Activated CD4-positive, CD25-positive, alpha-beta regulatory T cell treated with anti-CD3 and anti-CD28 coated beads, Interleukin-2, amount 50 U/mL, for 24 hours (primary cell): Measurements from ENCODE around the gene JAG1.

ENCODE experiments used
- ATAC-seq, 2 donors: fragments of 150-1000 bp; cut with Tn5 transposase; one replicate each; pipeline ENCODE4 v1.10.0; 2021; ENCODE audit warnings: mild to moderate bottlenecking in 1 of 2, moderate library complexity in 1 of 2

The JAG1 gene

DNA sequence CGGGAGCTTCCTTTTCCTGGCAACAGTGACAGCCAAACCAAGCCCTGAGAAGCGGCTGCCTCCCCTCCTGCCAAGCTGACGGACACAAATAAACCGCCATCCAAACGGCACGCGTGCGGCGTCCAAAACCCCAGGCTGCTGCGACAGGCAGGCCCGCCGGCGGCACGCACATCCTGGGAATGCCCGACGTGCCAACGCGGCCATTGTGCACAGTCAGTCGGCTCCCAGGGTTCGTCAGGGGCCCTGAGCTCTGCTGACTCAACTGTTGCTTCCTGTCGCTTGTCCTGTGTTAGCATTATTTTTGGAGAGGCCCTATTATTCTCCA, 6.8 kb downstream of the JAG1 start:
- no peak for ATAC-seq

DNA sequence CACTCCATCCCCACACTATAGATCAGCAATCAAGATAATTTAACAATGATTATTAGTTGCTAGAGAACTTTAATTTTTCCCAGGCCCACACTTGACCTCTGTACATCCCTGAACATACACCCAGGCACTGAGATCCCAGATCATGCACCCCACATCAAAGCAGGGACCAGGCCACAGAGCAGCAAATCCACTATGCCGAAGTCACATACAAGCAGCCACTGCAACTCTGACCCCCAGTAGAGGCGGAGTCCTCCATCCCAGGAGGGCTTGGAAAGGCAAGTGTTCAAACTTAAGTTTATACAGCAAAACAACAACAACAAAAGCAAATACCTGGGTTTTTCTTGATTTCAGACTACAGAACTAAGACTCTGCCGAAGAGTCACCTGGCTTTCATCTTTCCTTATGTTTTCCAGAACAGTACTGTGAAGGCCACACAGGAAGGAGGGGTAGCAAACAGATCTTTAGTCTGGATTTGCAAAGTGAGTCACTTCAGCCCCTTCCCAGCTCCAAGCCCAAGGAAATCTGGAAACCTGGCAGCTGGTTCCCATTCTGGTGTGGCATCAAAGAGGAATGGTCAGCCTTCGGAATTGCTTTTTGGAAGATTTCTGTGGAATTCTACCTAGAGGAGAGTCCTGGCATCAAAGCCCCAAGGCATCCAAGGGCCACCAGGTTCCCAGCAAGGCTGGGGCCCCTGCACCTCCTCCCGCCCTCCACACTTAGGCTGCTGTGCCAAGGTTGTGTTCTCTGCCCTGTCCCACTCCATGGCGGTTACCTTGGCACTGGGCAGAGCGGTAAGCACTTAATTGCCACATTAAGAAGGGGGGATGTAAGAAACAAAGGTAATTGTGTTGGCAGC, 7.3 kb downstream of the JAG1 start:
- ATAC-seq: no peak

DNA sequence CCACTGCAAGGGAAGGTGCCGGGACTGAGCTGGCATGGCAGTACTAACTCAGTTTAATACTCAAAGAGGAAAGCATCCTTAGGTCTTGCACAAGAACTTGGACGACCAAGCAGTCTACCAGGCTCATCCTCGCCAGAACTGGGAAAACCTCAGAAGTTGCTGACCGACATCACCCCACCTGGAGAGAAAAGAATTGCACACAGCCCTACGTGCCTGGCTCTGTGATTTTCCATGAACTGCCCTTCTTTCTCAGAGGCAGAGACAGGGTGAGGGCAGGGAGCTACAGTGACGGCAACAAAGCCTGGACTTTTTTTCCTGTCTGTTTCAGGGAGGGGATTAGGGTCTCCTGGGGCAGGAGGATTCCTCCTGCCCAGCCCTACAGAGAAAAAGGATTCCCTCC, 8.0 kb downstream of the JAG1 start:
- ATAC-seq: no peak

DNA sequence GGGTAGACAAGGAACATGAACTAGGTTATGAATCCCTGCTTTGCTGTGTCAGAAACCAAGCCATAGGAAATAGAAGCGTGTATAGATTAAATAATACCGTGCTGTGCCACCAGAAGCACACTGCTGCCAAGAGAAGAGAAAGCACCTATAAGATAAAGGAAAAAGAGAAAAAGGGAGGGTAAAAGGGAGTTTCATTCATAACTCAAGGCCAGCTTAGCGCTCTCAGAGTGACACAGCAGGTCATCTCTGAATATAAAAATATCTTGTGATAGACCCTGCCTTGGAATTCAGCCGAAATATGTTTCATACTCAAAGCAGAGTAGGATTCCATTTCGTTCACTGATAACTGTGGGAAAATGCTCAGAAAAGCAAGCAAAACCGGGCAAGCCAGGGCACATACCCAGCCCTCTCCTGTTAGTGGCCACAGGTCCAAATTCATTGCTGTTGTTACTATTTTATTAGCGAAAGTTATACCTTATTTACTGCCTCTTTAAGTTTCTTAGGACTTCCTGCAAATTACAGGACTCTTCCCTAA, 8.7 kb downstream of the JAG1 start:
- ATAC-seq: no peak

DNA sequence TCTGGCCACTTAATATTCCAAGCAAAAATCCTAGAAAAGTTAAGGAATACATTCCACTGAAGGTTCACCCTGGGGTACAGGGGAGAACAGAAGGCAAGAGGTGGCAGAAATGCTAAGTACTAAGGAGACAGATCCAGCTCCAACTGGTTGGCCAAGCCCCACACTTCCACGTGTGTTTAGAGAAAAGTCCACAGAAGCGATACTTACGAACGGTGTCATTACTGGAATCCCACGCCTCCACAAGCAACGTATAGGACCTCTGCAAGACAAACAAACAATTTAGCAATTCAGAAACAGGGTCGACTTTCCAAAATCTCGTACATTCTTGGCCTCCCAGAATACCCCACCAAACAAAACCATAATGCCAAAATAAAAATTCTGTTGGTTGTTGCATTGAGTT, 10.0 kb downstream of the JAG1 start:
- no peak for ATAC-seq

DNA sequence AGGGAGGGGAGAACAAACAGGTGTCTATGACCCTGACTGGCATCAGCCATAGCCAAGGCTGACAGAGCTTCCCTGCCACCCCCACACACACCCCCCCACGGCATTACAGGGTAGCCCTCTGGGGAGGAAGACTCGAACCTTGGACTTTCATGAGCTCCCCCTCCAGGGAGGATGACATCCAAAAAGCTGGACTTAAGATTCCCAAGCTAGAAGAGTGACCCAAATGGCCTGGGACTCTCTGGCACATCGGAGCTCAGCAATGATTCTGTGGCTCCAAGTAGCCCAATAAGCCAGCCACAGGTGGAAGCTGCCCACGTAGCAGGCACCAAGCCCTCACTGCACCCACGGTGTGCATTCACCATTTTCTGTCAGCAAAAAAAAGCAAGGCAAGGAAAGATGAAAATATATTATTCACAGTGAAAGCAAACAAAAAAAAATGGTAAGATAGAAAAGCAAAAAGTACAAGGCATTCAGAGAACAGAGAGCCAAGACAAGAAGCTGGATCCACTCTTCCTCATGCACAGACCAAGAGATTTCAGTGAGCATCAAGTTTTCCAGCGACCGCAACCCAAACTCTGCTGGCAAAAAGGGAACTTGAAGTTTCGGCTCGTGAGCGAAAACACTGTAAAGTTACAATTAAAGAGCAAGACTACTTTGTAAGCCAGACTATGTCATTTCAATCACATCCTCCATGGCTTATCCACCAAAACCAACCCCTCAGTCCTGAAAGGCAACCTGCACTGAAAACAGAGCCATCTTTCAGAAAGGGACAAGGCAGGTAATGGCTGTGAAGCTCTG, 10.9 kb downstream of the JAG1 start:
- ATAC-seq: no peak

DNA sequence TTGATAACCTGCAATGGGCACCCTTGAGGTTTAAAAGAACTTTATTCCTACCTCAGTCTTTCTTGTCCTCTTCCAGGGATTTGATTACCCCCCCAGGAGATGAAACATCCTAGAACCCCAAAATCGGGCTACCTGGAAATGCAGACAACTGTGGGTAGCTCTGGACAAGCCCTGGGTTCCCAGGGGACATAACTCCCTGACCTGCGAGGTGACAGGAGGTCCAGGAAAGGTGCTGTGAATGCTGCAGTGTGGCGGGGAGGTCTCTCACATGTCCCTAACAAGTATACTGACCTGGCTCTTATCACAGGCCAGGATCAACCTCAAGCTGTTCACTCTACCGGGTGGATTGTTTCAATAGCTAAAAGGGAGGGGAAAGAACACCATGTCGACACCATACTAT, 11.6 kb downstream of the JAG1 start:
- ATAC-seq: no peak

DNA sequence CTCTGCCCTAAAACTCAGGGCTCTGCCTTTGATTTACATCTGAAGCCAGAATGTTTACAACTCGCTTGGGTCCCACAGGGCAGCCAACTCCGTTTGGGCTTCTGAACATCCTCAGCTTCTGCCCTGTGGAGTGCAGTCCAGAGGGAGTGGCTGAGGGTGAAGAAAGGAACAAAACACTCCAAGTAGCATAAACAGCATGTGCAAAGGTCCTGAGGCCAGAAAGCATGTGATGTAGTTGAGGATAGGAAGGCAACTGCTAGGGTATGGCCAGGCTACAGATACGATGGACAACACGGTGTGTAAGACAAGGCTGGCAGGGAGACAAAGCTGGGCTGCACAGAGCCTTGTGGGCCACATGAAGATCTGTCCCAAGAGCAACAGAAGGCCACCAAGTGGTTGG, 12.5 kb downstream of the JAG1 start:
- ATAC-seq: no peak

DNA sequence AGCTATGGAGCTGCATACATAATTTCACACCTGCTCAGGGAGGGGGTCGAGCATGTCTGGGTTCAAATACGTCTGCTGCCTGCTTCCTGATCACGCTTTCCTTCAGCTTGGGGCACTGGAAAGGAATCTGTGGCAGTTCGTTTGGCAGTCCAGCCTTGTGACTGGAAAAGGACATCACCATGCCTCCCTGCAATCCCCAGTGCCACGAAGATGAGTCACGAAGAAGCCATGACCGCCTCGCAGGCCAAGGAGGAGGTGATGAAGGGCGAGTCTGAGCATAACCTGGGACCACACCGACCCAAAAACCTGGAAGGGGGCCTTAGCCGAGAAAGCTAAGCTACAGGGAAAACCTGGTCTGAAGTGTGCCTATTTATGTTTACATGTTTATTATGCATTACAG, 13.1 kb downstream of the JAG1 start:
- no peak for ATAC-seq

DNA sequence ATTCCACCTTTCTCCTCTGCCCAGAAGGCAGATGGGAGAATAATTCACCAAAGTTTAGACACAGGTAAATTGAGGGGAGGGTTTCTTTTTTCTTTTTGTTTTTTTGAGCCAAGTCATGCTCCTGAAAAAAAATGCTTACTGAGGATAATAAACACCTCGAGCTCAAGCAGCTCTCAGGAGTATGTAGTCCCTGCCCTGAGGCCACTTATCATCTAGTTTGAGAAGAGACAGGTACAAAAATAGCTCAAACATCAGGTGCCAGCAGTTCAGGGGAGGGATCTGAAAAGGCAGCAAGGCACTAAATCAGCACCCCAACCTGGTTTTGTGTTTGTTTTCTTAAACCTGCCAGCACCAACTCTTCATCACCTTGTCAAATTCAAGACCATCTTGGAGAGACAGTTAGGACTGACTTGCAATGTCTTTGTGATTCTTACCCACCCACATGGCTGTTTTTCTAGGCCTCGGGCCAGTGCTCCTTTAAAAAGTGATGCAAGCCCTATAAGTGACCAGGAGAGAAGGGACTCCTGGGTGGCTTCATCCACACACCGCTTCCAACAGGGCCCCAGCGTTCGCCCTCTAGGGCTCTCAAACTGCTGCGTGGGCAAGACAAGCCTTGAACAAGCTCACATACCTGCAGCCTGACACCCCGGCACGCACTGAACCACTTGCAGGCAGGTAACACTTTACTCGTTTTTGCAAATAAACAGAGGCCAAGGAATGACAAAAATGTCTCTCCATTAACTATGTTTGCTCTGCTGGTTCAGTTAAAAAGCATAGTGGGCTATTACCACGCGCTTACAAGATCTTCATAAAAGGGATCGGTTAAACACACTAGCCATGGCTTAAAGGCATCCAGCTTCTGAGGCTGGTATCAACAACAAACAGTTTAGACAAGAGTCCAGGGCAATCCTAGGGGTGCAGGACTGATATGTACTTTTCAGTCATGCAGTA, 13.9 kb downstream of the JAG1 start:
- ATAC-seq: no peak

DNA sequence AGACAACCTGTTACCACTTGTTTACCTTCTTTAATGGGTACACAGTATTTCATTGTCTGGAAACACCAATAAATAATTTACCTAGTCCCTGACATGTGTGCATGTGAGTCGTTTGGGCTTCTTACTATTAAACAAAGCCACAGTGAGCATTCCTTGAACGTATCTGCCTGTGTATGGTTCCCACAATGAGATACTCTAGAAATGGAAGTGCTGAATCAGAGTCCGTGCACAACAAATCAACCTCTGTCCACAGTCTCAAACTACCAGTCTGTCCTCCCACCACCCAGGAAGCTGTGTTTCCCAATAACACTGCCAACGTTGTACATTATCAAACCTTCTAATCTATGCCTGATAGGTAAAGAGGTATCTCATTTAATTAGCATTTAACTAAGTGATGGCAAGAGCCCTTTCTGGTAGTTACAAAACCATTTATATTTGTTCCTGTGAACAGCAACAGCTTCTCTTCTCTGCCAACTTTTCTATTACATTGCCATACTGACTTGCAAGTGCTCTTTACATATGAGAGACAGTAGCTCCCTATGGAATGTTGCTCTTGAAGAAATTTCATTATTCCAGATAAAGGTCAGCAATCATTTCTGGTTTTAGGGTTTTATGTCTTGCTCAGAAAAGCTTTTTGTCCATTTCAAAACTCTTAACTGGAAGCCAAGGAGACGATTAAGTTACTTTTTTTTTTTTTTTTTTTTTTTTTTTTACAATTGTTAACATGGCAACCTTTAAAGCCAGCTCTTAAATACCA, 14.7 kb downstream of the JAG1 start:
- no peak for ATAC-seq

DNA sequence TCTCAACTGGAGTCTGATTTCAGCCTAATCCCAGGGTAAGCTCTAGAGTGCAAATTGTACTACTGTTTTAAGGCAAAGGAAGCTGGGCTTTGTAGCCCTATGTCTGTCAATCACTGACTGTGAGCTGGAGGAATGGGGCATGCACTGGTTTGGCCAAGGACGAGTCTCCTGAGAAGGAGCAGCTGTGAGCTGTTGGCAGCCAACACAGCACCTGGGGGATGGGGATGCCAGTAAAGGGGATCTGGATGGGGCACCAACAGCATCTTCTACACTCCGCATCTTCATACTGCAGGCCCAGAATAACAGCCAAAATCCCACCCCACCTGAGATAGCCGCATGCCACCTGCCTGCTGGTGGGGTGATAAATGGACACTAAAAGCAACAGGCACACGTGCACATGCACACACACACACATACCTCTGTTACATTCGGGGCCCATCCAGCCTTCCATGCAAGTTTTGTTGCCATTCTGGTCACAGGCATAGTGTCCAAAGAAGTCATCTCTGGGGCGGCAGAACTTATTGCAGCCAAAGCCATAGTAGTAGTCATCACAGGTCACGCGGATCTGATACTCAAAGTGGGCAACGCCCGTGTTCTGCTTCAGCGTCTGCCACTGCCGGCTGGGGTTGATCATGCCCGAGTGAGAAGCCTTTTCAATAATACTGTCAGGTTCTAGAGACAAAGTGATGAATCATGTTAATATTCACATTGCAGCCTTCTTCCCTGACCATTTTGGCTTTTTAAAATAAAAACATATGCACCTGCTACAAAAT, 15.6 kb downstream of the JAG1 start:
- ATAC-seq: no peak

DNA sequence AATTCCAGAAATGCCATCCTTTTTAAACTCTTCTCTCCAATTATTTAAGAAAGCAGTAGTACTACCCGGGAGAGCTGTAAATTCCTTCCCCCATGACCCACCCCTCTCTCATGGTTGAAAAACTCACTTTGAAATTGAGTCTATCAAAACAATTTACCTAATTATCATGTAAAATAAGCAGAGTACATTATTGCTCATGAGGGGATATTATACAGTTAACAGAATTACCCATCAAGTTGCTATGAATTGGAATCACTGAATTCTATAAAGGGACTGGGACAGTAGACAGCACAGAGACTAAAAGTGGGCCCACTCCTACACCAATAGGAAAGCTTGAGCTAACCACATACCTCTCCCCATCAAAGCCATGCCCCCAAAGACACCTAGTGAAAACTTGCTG, 16.3 kb downstream of the JAG1 start:
- ATAC-seq: no peak

DNA sequence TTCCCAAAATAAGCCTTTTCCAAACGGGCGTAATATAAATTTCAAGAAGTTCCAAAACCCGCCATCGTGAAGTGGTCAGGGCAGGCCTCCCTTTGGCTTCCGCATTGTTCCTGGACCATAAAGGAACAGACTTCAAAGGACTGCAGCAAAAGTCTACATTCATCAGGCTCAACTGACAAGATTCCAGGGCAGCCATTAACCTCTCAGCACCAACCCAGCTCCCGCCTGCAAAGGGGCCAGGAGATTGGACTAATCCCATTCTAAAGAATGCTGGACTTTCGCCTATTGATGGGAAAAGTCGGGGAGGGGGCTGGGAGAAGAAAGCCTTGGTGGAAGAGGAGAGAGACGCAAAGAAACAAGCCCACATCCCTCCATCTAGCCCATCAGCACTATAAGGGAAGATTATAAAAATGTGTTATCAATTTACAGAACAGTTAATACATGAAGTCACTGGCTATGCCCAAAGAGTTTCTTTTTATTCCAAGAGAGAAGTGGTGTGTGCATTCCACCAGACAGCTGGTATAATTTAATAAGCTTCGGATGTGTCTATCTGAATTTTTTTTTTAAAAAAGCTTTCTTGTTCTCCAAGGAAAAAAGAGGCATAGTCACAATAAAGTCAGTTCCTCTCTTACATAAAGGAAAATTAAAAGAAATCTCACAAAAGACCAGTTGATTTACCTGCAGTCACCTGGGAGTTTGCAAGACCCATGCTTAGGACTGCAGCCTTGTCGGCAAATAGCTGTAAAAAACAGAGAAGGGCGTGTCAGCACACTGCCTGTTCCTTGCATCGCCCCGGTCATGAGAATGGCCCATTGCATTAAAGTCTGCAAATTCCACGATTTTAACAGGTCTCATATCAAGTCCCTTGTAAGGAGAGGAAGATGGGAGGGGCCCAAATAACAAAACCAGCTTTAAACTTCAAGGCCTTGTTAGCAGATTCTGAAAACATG, 17.8 kb downstream of the JAG1 start:
- ATAC-seq: no peak

DNA sequence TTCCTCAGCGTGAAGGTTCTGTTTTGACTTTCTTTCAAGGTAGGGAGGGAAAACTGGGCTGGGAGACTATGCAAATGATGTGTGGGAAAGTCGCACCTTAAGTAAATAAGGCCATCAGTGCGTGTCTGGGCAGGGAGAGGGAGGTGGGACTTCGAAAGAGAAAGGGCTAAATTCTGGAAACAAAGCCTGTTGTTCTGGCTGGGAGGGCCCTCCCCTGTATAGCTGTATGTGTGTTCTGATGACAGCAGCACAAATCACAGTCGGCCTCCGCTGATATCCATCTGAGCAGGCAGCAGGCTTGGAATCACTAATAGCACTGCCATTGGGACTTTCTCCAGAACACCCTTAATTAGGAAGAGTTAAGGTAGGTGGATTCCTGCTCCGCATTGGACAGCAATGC, 19.2 kb downstream of the JAG1 start:
- ATAC-seq: no peak

DNA sequence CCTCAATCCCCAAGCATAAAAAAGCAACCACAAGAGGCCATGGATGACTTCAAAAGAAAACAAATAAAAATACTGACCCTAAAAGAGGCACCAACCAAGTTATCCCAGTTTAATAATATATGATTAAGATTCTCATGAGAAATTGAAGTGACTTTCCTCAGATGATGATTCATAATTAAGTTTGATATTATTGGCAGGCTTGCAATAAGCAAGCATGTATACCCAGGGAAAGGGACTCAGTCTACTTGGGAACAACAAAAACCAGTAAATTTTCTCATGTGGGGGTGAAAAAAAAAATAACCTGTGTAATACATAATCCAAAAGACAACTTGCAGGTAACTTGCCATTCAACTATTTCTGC, 19.6 kb downstream of the JAG1 start:
- ATAC-seq: no peak

DNA sequence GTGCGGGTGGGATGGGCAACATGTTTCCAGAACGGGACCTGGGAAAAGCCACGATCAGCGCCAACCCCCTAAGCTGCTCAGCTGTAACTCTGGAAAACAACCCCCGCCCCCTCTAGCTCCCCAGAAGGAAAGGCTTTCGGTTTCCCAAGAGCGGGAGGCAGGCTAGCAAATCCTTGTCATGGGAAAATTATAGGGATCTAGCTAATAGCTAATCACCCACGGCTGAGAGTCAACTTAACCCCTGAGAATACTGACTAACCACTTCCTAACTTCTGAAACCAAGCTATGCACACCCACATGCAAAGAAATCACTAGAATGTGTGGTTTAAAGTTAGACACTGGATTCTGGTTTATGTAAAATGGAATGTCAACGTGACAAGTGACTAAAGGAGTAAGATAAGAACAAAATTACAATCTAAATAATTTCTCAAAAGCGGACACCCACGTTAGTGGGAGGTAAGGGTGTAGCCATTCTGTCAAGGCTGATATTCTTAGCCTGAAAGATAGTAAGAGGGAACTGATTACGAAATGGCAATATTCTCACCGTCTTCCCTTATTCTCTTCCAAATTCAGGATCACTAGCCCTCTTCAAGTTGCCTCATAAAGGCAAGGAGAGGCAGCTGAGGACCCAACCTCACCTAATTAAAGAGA, 20.1 kb downstream of the JAG1 start:
- ATAC-seq: no peak

DNA sequence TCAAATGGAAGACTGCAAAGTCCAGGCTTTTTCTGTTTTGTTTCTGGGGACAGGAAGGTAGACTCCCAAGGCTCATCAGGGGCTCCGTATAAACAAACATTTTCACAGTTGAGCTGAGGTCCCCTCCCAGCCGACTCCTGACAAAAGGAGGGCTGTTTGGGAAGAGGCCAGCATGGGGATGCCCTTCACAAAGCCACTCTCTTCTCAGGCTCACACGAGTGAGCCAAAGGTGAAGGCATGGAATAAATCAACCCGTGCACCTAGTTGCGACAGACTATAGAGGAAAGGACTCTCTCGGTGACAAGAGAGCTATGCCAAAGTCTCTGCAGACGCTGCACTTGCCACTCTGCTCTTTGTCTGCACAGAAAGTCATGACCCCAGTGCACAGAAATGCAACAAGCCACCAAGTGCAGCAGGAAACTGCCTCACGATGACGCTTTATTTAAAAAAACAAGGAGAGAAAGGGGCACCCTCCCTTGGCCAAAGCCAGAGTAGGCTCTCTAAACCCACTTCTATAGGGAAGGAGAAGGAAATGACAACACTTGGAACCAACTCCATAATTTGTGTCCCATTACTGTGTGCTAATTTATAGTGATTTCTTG, 21.0 kb downstream of the JAG1 start:
- no peak for ATAC-seq

DNA sequence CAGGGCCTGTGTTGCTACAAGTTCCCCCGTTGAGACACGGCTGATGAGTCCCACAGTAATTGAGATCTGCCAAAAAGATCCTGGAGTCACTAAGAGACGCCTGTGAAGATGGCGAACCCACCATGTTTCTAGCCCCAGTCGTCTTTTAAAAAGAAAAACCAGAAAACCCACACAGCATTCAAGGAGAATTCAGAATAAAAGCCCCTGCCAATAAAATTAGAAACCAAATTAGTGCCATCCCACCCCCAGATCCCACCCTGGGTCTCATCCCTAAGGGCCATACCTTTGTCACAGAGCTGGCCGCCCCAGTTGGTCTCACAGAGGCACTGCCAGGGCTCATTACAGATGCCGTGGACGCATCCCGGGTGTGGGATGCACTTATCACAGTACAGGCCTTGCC, 21.6 kb downstream of the JAG1 start:
- no peak for ATAC-seq
